VCaP (cell line): Measurements from ENCODE around the gene CFDP1.

Source experiments
- H3K27ac ChIP-seq: fragments of 450-650 bp; 2 replicates; pipeline ENCODE4 v1.5.1; 2017
- CTCF ChIP-seq: fragments of 450-650 bp; conservative IDR thresholded peaks from 2 replicates; pipeline ENCODE4 v1.5.1; 2017; ENCODE audit warnings: mild to moderate bottlenecking, moderate library complexity

Gene CFDP1

GRCh38 chr16:75389096-75389690 lies 44.1 kb downstream of the CFDP1 start:
- TF ChIP-seq CTCF = no peak
- no peak overlapping the region for H3K27ac ChIP-seq

GRCh38 chr16:75387951-75388350 lies 45.4 kb downstream of the CFDP1 start:
- no peak for TF ChIP-seq CTCF
- no peak overlapping the region for H3K27ac ChIP-seq

- no peak overlapping the region for H3K27ac ChIP-seq
- TF ChIP-seq CTCF = peak; percentile 65
Measured at GRCh38 chr16:75385507-75386152, 47.7 kb downstream of the CFDP1 start.

- no peak overlapping the region for H3K27ac ChIP-seq
- no peak for TF ChIP-seq CTCF
Measured at GRCh38 chr16:75383141-75383540, 50.2 kb downstream of the CFDP1 start.

GRCh38 chr16:75382611-75383010 lies 50.7 kb downstream of the CFDP1 start:
- no peak for TF ChIP-seq CTCF
- H3K27ac ChIP-seq = no peak overlapping the region

- no peak for TF ChIP-seq CTCF
- H3K27ac ChIP-seq = no peak overlapping the region
Measured at GRCh38 chr16:75380870-75381269, 52.4 kb downstream of the CFDP1 start.

GRCh38 chr16:75379911-75380847 lies 53.1 kb downstream of the CFDP1 start:
- no peak for TF ChIP-seq CTCF
- no peak overlapping the region for H3K27ac ChIP-seq
